Measurements from ENCODE around the gene KLHL14.
"Not testable (repeated sequence)": the region's sequence is repeated elsewhere in the genome, so short reads cannot be mapped to it uniquely, and the experiment has no call there.

The KLHL14 gene

GRCh38 chr18:32711862-32712261, 61.0 kb downstream of the KLHL14 start:
- no peak for DNase-seq

- no peak for DNase-seq
These were observed 65.2 kb downstream of the KLHL14 start for GRCh38 chr18:32707586-32707985.

GRCh38 chr18:32707147-32707546, 65.7 kb downstream of the KLHL14 start:
- DNase-seq, result no peak

- no peak for DNase-seq
These were observed 71.5 kb downstream of the KLHL14 start for GRCh38 chr18:32701313-32701712.

GRCh38 chr18:32698153-32698552, 74.7 kb downstream of the KLHL14 start:
- DNase-seq, result no peak

- no peak for DNase-seq
These were observed 76.4 kb downstream of the KLHL14 start for GRCh38 chr18:32696376-32696775.

- DNase-seq, result no peak
These were observed 77.3 kb downstream of the KLHL14 start for GRCh38 chr18:32695534-32695933.

GRCh38 chr18:32688821-32689220, 84.0 kb downstream of the KLHL14 start:
- DNase-seq, result no peak

- no peak for DNase-seq
These were observed 87.9 kb downstream of the KLHL14 start for GRCh38 chr18:32684940-32685339.

GRCh38 chr18:32684096-32684495, 88.7 kb downstream of the KLHL14 start:
- DNase-seq, result no peak

- no peak for DNase-seq
These were observed 89.8 kb downstream of the KLHL14 start for GRCh38 chr18:32683044-32683443.

- DNase-seq, result no peak
These were observed 95.2 kb downstream of the KLHL14 start for GRCh38 chr18:32677578-32677977.

- DNase-seq, result peak; percentile 2
These were observed 98.3 kb downstream of the KLHL14 start for GRCh38 chr18:32674491-32674890.

- DNase-seq, result no peak
These were observed 100.4 kb downstream of the KLHL14 start for GRCh38 chr18:32672398-32672797.

GRCh38 chr18:32670727-32671126, 102.1 kb downstream of the KLHL14 start:
- DNase-seq, result no peak

- peak; percentile 18 for DNase-seq
These were observed 103.2 kb downstream of the KLHL14 start for GRCh38 chr18:32669549-32670165.

GRCh38 chr18:32668956-32669355, 103.9 kb downstream of the KLHL14 start:
- DNase-seq, result no peak

GRCh38 chr18:32661486-32662299, 111.1 kb downstream of the KLHL14 start:
- DNase-seq, result no peak

- DNase-seq, result not testable (repeated sequence)
These were observed 118.3 kb downstream of the KLHL14 start for GRCh38 chr18:32654507-32654906.

GRCh38 chr18:32637659-32638058, 135.2 kb downstream of the KLHL14 start:
- DNase-seq, result not testable (repeated sequence)

- DNase-seq, result no peak
These were observed 135.6 kb downstream of the KLHL14 start for GRCh38 chr18:32637226-32637625.

GRCh38 chr18:32634876-32635431, 137.9 kb downstream of the KLHL14 start:
- no peak for DNase-seq

- no peak for DNase-seq
These were observed 142.7 kb downstream of the KLHL14 start for GRCh38 chr18:32629981-32630700.

- no peak for DNase-seq
These were observed 143.5 kb downstream of the KLHL14 start for GRCh38 chr18:32629292-32629691.

Data from hematopoietic multipotent progenitor cell treated with erythropoietin and hydrocortisone succinate and interleukin-3 and kit ligand, for 6 days (in vitro differentiated cells).